ENCODE data around the gene ETFRF1. TPM values are rescaled to one million over a fixed set of nuclear protein-coding genes. Genes with fewer than 3 reads are reported as not detected.

Gene ETFRF1, protein sequence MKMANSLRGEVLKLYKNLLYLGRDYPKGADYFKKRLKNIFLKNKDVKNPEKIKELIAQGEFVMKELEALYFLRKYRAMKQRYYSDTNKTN
- total RNA-seq (2022; extraction: Qiagen RNA extraction; ENCODE audit: low read depth), result 7.1 to 10.9 TPM (median 8.9 TPM) in 5 replicates

GRCh38 chr12:25195056-25195971, at the start of gene ETFRF1, which contains the start of gene DNAI7:
TSS of gene ETFRF1 (plus strand) at chr12:25195237. CDS start at chr12:25203957, 8,720 bp downstream.
TSS of gene DNAI7 (minus strand) at chr12:25195160. CDS start at chr12:25195078, 82 bp downstream.

DNA sequence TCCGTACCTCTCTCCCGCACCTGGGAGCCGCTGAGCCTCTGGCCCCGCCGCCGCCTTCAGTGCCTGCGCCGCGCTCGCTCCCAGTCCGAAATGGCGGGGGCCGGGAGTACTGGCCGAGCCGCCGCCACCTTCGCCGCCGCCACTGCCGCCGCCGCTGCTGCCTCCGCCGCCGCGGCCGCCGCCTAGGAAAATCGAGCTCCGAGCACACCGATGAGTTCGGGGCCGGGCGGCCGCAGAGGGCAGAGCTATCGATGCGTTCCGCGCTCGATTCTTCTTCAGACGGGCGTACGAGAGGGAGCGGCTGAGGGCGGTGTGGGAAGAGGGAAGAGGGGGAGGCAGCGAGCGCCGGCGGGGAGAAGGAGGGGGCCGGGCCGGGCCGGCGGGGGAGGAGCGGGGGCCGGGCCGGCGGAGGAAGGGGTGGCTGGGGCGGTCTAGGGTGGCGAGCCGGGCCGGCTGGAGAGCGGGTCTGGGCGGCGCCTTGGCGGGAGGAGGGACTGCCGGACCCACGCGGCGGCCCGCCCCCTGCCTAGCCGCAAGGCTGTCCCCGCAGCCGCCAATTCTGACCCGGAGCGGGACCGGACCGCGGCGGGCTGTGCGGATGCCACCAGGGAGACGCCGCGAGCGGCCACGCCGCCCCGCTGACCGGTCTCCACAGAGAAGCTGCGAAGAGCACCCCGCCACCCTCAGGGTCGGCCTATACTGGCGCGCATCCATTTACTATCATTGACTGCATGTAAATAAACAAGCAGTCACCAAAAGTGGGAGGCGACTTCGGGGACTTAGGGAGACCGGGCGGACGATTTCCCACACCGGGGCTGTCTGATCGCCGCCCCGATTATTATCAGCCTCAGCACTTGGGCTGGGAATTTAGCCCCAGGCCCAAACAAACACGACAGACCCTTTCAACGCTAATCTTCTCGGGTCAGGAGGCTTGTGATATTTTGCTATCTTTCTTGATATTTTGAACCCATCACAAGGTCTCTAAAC, 56.0 kb downstream of the ETFRF1 start, which contains the start of gene KRAS:
KRAS (minus strand) TSS at position 186 of the 987 bp plus-strand sequence.

Other genes starting within 250 kb of the ETFRF1 start
- gene BCAT1, start 246.1 kb upstream of the ETFRF1 start, total RNA-seq (2022; extraction: Qiagen RNA extraction; ENCODE audit: low read depth), result 10.0 to 12.6 TPM (median 11.1 TPM) in 5 replicates
- gene DNAI7, start 77 bp upstream of the ETFRF1 start, total RNA-seq (2022; extraction: Qiagen RNA extraction; ENCODE audit: low read depth), result 0.07 to 0.36 TPM (median 0.15 TPM) in 5 replicates
- 10.7 to 17.2 TPM (median 12.8 TPM) in 5 replicates for gene KRAS, start 55.7 kb downstream of the ETFRF1 start, total RNA-seq (2022; extraction: Qiagen RNA extraction; ENCODE audit: low read depth)